ENCODE results near the gene SLC7A11. TPM values are rescaled to one million over a fixed set of nuclear protein-coding genes. Genes with fewer than 3 reads are reported as not detected.

Gene SLC7A11
- total and polyA plus RNA-seq, 10 of the 15 experiments (the other 5 are each of a cell fraction or from before 2014, with no cell fraction given), result 1.6 to 9.8 (median 3.5) TPM

- no peaks in the 10 kb centered on the region for H3K4me1 ChIP-seq (ENCODE audit: control insufficient read depth, insufficient read depth, low read length)
- peaks cover 36% of the 10 kb centered on the region for H3K79me2 ChIP-seq (ENCODE audit: control insufficient read depth, insufficient read depth, low read length)
- H4K20me1 ChIP-seq (ENCODE audit: control insufficient read depth, insufficient read depth), result no peaks in the 10 kb centered on the region
- peak overlapping the region; percentile 38 for H2AFZ ChIP-seq (ENCODE audit: control insufficient read depth, low read depth, low read length)
- ChIA-PET CTCF (interaction anchor here (0.8 to 2.2 kb wide), 5 partner anchors 41 to 149 kb away, joined by 3 to 8 read pairs (median 3); no protein-coding TSS in a partner anchor), POLR2A (interaction anchor here (1.0 to 3.8 kb wide), 4 partner anchors 9 to 49 kb away, joined by 4 to 20 read pairs (median 12); no protein-coding TSS in a partner anchor), SMC1A (ENCODE audit: uncharacterized antibody, unreplicated experiment) (interaction anchor here (0.9 to 6.3 kb wide), 9 partner anchors 10 to 148 kb away, joined by 4 to 68 read pairs (median 7); no protein-coding TSS in a partner anchor), RAD21 (ENCODE audit: unreplicated experiment) (interaction anchor here (1.0 to 6.8 kb wide), 10 partner anchors 8 to 283 kb away, joined by 3 to 56 read pairs (median 6); no protein-coding TSS in a partner anchor)
- FAIRE-seq (no peak), ATAC-seq (no peak), DNase-seq (ENCODE audit: low read depth, low spot score) (no peak)
- peak overlapping the region; percentile 29; the same call in 1 of the 2 replicates for H3K27ac ChIP-seq (ENCODE audit: control insufficient read depth, insufficient read depth)
- no peaks in the 10 kb centered on the region for H3K36me3 ChIP-seq (ENCODE audit: control insufficient read depth in 2 of 2, insufficient read depth in 2 of 2, low read length in 1 of 2)
- H3K9ac ChIP-seq (ENCODE audit: control insufficient read depth, insufficient read depth, low read length), result no peak overlapping the region
- WGBS (ENCODE audit: insufficient coverage, insufficient replicate concordance, low lambda C conversion rate, missing lambda C conversion rate), result 0% methylated on average over 1 of the region's 1 CpG
- no peaks in the 10 kb centered on the region for H3K27me3 ChIP-seq (replicated peaks in 1 of 2; ENCODE audit: control insufficient read depth in 2 of 2, insufficient read depth in 2 of 2, low read length in 1 of 2)
- in situ Hi-C loops (cut with MboI), result no loop called here
- no TSS peak for BruUV-seq (replicated peaks)
- intact Hi-C loops (cut with micrococcal nuclease; ENCODE audit: unreplicated experiment), result no loop called here
- H3K4me3 ChIP-seq, result peak overlapping the region; percentile 49
- TF ChIP-seq MYC (IDR thresholded peaks at IDR 0.05; ENCODE audit: insufficient read depth, insufficient read length, insufficient replicate concordance, low read length, severe bottlenecking) (no peak), ZNF217 (IDR thresholded peaks at IDR 0.05) (no peak), ATF2 (IDR thresholded peaks at IDR 0.05; ENCODE audit: low read length) (no peak), CHD2 (IDR thresholded peaks at IDR 0.05; ENCODE audit: borderline replicate concordance, low read depth, low read length) (no peak), CBFB (IDR thresholded peaks at IDR 0.05; ENCODE audit: low read depth) (no peak), E2F8 (IDR thresholded peaks at IDR 0.05; ENCODE audit: low read depth, partially characterized antibody) (no peak), POLR2AphosphoS2 (IDR thresholded peaks at IDR 0.05; ENCODE audit: low read depth, low read length) (no peak)
- TF ChIP-seq, protein P1, sequence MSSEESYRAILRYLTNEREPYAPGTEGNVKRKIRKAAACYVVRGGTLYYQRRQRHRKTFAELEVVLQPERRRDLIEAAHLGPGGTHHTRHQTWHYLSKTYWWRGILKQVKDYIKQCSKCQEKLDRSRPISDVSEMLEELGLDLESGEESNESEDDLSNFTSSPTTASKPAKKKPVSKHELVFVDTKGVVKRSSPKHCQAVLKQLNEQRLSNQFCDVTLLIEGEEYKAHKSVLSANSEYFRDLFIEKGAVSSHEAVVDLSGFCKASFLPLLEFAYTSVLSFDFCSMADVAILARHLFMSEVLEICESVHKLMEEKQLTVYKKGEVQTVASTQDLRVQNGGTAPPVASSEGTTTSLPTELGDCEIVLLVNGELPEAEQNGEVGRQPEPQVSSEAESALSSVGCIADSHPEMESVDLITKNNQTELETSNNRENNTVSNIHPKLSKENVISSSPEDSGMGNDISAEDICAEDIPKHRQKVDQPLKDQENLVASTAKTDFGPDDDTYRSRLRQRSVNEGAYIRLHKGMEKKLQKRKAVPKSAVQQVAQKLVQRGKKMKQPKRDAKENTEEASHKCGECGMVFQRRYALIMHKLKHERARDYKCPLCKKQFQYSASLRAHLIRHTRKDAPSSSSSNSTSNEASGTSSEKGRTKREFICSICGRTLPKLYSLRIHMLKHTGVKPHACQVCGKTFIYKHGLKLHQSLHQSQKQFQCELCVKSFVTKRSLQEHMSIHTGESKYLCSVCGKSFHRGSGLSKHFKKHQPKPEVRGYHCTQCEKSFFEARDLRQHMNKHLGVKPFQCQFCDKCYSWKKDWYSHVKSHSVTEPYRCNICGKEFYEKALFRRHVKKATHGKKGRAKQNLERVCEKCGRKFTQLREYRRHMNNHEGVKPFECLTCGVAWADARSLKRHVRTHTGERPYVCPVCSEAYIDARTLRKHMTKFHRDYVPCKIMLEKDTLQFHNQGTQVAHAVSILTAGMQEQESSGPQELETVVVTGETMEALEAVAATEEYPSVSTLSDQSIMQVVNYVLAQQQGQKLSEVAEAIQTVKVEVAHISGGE (CRISPR knock-in tag; IDR thresholded peaks at IDR 0.05), result no peak
- H3K4me2 ChIP-seq (ENCODE audit: control insufficient read depth, insufficient read depth), result peak overlapping the region; percentile 57
- H3K9me3 ChIP-seq (replicated peaks; ENCODE audit: control insufficient read depth, insufficient read depth, low read length), result no peaks in the 10 kb centered on the region
Observed at GRCh38 chr4:138239491-138239890, 2.7 kb downstream of the SLC7A11 start.
